ENCODE results near the gene RNGTT.

The RNGTT gene

GRCh38 chr6:88823998-88824397, 139.4 kb downstream of the RNGTT start:
- Histone ChIP-seq H3K4me2 (ENCODE audit: low read depth, low read length, poor library complexity, severe bottlenecking) (no peak overlapping the region), H3K36me3 (ENCODE audit: insufficient read depth, low read length) (no peaks in the 10 kb centered on the region; the same call in 1 of the 2 replicates), H3K9ac (ENCODE audit: low read depth, low read length, poor library complexity, severe bottlenecking) (no peak overlapping the region), H3K79me2 (ENCODE audit: insufficient read depth, low read length) (peaks cover 30% of the 10 kb centered on the region; the same call in 1 of the 2 replicates), H3F3A (ENCODE audit: low read depth) (no peaks in the 10 kb centered on the region), H3K4me3 (ENCODE audit: low read length, poor library complexity, severe bottlenecking) (no peak overlapping the region), H3K9me2 (replicated peaks; ENCODE audit: low read depth, low read length) (no peaks in the 10 kb centered on the region), H3K27me3 (ENCODE audit: insufficient read depth, low read length, poor library complexity, severe bottlenecking) (no peaks in the 10 kb centered on the region), H3K4me1 (ENCODE audit: insufficient read depth, low read length, poor library complexity, severe bottlenecking) (peaks cover 6% of the 10 kb centered on the region), H2AFZ (ENCODE audit: low read length) (no peak overlapping the region), H4K20me1 (ENCODE audit: insufficient read depth, low read length, poor library complexity, severe bottlenecking) (no peaks in the 10 kb centered on the region), H3K9me3 (ENCODE audit: insufficient read depth, low read depth, low read length) (no peaks in the 10 kb centered on the region)
- TF ChIP-seq CTCF (conservative IDR thresholded peaks at IDR 0.05; ENCODE audit: low read length): no peak

- Histone ChIP-seq H3K27me3 (ENCODE audit: insufficient read depth, low read length, poor library complexity, severe bottlenecking) (no peaks in the 10 kb centered on the region), H3K36me3 (ENCODE audit: insufficient read depth, low read length) (no peaks in the 10 kb centered on the region), H3K4me3 (ENCODE audit: low read length, poor library complexity, severe bottlenecking) (no peak overlapping the region), H3K4me2 (ENCODE audit: low read depth, low read length, poor library complexity, severe bottlenecking) (no peak overlapping the region), H3K79me2 (ENCODE audit: insufficient read depth, low read length) (peaks cover 15% of the 10 kb centered on the region; the same call in 1 of the 2 replicates), H3K4me1 (ENCODE audit: insufficient read depth, low read length, poor library complexity, severe bottlenecking) (peaks cover 6% of the 10 kb centered on the region), H4K20me1 (ENCODE audit: insufficient read depth, low read length, poor library complexity, severe bottlenecking) (no peaks in the 10 kb centered on the region), H3F3A (ENCODE audit: low read depth) (no peaks in the 10 kb centered on the region), H2AFZ (ENCODE audit: low read length) (no peak overlapping the region), H3K9ac (ENCODE audit: low read depth, low read length, poor library complexity, severe bottlenecking) (no peak overlapping the region), H3K9me2 (replicated peaks; ENCODE audit: low read depth, low read length) (no peaks in the 10 kb centered on the region), H3K9me3 (ENCODE audit: insufficient read depth, low read depth, low read length) (no peaks in the 10 kb centered on the region)
- TF ChIP-seq EZH2phosphoT487 (IDR thresholded peaks at IDR 0.05; ENCODE audit: borderline replicate concordance) (no peak), CTCF (conservative IDR thresholded peaks at IDR 0.05; ENCODE audit: low read length) (no peak)
Measured at GRCh38 chr6:88815491-88815890, 147.9 kb downstream of the RNGTT start.

GRCh38 chr6:88814909-88815308, 148.5 kb downstream of the RNGTT start:
- H3K4me3 ChIP-seq (ENCODE audit: low read length, poor library complexity, severe bottlenecking): no peak overlapping the region
- H3K4me2 ChIP-seq (ENCODE audit: low read depth, low read length, poor library complexity, severe bottlenecking): no peak overlapping the region
- no peak overlapping the region for H2AFZ ChIP-seq (ENCODE audit: low read length)
- H4K20me1 ChIP-seq (ENCODE audit: insufficient read depth, low read length, poor library complexity, severe bottlenecking): no peaks in the 10 kb centered on the region
- H3K9ac ChIP-seq (ENCODE audit: low read depth, low read length, poor library complexity, severe bottlenecking): no peak overlapping the region
- H3K27me3 ChIP-seq (ENCODE audit: insufficient read depth, low read length, poor library complexity, severe bottlenecking): no peaks in the 10 kb centered on the region
- TF ChIP-seq EZH2phosphoT487 (IDR thresholded peaks at IDR 0.05; ENCODE audit: borderline replicate concordance): no peak
- TF ChIP-seq CTCF (conservative IDR thresholded peaks at IDR 0.05; ENCODE audit: low read length): no peak
- H3K79me2 ChIP-seq (ENCODE audit: insufficient read depth, low read length): peaks cover 9% of the 10 kb centered on the region; the same call in 1 of the 2 replicates
- no peaks in the 10 kb centered on the region for H3K36me3 ChIP-seq (ENCODE audit: insufficient read depth, low read length)
- H3F3A ChIP-seq (ENCODE audit: low read depth): no peaks in the 10 kb centered on the region
- peaks cover 6% of the 10 kb centered on the region for H3K4me1 ChIP-seq (ENCODE audit: insufficient read depth, low read length, poor library complexity, severe bottlenecking)
- no peaks in the 10 kb centered on the region for H3K9me2 ChIP-seq (replicated peaks; ENCODE audit: low read depth, low read length)
- H3K9me3 ChIP-seq (ENCODE audit: insufficient read depth, low read depth, low read length): no peaks in the 10 kb centered on the region

Data from Loucy (cell line).